IPS-15b (cell line): ENCODE measurements around the gene PGLYRP4.

Experiments
- H3K27me3 ChIP-seq: one replicate; pipeline ENCODE4 v1.6.1; 2013; ENCODE audit warnings: low read length; ENCODE audit not compliant: control insufficient read depth, insufficient read depth
- H3K36me3 ChIP-seq: one replicate; pipeline ENCODE4 v1.6.1; 2013; ENCODE audit warnings: low read length; ENCODE audit not compliant: control insufficient read depth, insufficient read depth
- H3K4me1 ChIP-seq: one replicate; pipeline ENCODE4 v1.6.1; 2013; ENCODE audit warnings: mild to moderate bottlenecking, low read length; ENCODE audit not compliant: control insufficient read depth, insufficient read depth
- H3K4me3 ChIP-seq: one replicate; pipeline ENCODE4 v1.5.1; 2013; ENCODE audit warnings: low read depth, low read length
- H3K9ac ChIP-seq: one replicate; pipeline ENCODE4 v1.6.1; 2013; ENCODE audit warnings: low read depth, mild to moderate bottlenecking, low read length
- H3K9me3 ChIP-seq: one replicate; pipeline ENCODE4 v1.6.1; 2013; ENCODE audit warnings: mild to moderate bottlenecking, low read length; ENCODE audit not compliant: control insufficient read depth, insufficient read depth

The PGLYRP4 gene

DNA sequence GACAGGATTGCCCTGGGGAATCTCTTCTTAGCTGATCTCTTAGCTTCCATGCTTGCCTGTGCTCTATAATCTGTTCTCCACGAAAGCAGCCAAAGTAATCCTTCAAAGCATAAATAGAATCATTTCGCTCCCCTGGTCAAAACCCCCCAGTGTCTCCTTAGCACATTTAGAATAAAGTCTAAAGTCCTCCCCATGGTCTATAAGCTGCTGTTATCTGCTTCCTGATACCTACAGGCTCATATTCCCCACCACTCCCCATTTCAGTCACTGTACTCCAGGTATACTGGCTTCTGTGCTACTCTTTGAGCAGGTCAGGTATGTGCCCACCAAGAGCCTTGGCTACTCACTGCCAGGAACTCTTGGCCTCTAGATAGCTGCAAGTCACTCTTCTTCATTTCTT is 23.9 kb upstream of the PGLYRP4 start:
- H3K9me3 ChIP-seq = no peaks in the 10 kb centered on the region

GRCh38 chr1:153371231-153371630 is 22.6 kb upstream of the PGLYRP4 start:
- Histone ChIP-seq H3K4me3 (no peak overlapping the region), H3K9ac (no peak overlapping the region), H3K36me3 (no peaks in the 10 kb centered on the region), H3K27me3 (no peaks in the 10 kb centered on the region), H3K9me3 (no peaks in the 10 kb centered on the region), H3K4me1 (no peaks in the 10 kb centered on the region)

More for the DNA sequence above, 23.9 kb upstream of the PGLYRP4 start:
- Histone ChIP-seq H3K36me3 (no peaks in the 10 kb centered on the region), H3K9ac (no peak overlapping the region), H3K4me1 (no peaks in the 10 kb centered on the region), H3K27me3 (no peaks in the 10 kb centered on the region), H3K4me3 (no peak overlapping the region)

DNA sequence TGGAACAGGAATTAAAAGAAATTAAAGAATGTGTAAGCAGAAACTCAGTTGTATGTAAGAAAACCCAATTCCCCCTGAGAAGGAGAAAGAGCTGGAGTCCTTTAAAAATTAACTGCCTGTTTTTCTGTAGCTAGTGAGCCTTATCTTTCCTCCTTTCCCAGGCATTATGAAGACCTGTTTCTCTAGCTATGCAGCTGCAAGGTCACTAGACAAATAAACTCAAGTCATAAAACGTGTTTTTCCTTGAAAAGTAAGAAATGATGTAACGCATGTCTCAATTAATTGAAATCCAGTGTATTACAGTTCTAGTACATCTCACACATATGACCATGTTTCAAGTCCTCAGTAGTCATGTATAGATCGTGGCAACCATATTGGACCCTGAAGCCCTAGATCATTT is 21.5 kb upstream of the PGLYRP4 start:
- H3K9me3 ChIP-seq = no peaks in the 10 kb centered on the region
- no peak overlapping the region for H3K9ac ChIP-seq
- no peaks in the 10 kb centered on the region for H3K4me1 ChIP-seq
- no peaks in the 10 kb centered on the region for H3K36me3 ChIP-seq
- no peak overlapping the region for H3K4me3 ChIP-seq
- H3K27me3 ChIP-seq = no peaks in the 10 kb centered on the region

- Histone ChIP-seq H3K9me3 (no peaks in the 10 kb centered on the region), H3K27me3 (no peaks in the 10 kb centered on the region), H3K4me3 (no peak overlapping the region), H3K9ac (no peak overlapping the region), H3K4me1 (no peaks in the 10 kb centered on the region), H3K36me3 (no peaks in the 10 kb centered on the region)
Measured at GRCh38 chr1:153368495-153368894, 19.9 kb upstream of the PGLYRP4 start.

- no peaks in the 10 kb centered on the region for H3K27me3 ChIP-seq
- H3K9me3 ChIP-seq = no peaks in the 10 kb centered on the region
- no peaks in the 10 kb centered on the region for H3K4me1 ChIP-seq
- no peak overlapping the region for H3K4me3 ChIP-seq
- no peak overlapping the region for H3K9ac ChIP-seq
- H3K36me3 ChIP-seq = no peaks in the 10 kb centered on the region
Measured at GRCh38 chr1:153367090-153367489, 18.4 kb upstream of the PGLYRP4 start.

DNA sequence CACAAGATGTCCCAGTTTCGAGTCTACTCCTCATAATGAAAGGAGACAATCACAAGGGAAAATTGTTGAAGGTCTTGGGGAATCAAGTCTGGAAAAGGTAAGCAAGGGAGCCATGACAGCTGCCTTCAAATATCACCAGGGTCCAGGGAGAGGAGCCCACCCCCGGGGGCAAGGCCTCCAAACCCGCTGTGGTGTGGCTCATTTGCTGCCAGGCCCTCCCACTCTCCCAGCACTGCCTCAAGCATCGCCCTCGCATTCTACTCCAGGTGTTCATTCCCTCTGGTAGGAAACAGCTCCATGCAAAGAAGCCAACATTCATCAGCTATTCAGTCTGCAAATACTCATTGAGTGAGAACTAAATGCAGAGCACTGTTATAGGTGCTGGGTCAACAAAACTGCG is 17.6 kb upstream of the PGLYRP4 start:
- no peaks in the 10 kb centered on the region for H3K27me3 ChIP-seq
- H3K9ac ChIP-seq = no peak overlapping the region
- H3K9me3 ChIP-seq = no peaks in the 10 kb centered on the region
- H3K36me3 ChIP-seq = no peaks in the 10 kb centered on the region
- H3K4me1 ChIP-seq = no peaks in the 10 kb centered on the region
- H3K4me3 ChIP-seq = no peak overlapping the region

- no peaks in the 10 kb centered on the region for H3K36me3 ChIP-seq
- no peak overlapping the region for H3K9ac ChIP-seq
- no peak overlapping the region for H3K4me3 ChIP-seq
- H3K9me3 ChIP-seq = no peaks in the 10 kb centered on the region
- no peaks in the 10 kb centered on the region for H3K27me3 ChIP-seq
- H3K4me1 ChIP-seq = no peaks in the 10 kb centered on the region
Measured at GRCh38 chr1:153365696-153366095, 17.1 kb upstream of the PGLYRP4 start.

DNA sequence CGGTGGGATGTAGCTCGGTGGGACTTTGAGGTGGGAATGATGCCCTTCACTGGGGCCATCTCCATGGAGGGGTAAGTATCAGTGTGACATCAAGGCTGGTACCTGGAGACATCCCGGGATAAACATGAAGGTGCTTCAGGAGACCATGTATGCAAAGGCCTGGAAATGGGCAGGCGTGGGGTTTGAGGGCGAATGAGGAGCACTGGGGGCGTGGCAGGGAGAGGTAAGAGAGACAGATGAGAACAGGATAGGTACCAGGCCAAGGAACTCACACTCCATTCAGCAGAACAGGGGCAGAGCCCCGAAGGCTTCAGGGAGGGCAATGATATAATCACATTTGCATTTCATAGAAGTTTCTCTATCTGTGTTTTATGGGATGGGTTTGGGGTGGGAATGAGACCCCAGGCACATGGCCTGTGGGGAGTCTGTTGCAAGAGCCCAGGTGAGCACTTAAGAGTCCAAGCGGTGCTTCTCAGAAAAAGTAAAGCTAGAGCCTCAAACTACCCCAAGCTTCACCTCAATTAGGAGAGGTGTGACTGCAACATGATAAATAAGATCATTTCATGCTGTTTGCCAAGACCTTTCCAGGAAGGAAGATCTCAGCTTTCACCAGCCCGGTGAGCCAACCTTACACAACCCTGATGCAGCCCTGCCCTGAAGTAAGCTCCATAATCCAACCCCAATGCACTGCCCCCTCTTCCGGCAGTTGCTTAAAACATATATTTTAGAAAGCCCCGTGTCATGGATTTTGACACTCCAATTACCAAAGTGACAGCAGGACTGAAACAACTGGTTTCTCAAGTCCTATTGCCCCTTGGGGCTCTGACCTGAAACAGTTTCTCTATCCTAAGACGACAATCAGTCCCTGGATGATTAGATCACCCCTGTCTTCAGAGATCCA is 16.4 kb upstream of the PGLYRP4 start:
- no peaks in the 10 kb centered on the region for H3K9me3 ChIP-seq
- H3K36me3 ChIP-seq = no peaks in the 10 kb centered on the region
- no peak overlapping the region for H3K4me3 ChIP-seq
- H3K4me1 ChIP-seq = no peaks in the 10 kb centered on the region
- H3K9ac ChIP-seq = no peak overlapping the region
- no peaks in the 10 kb centered on the region for H3K27me3 ChIP-seq

DNA sequence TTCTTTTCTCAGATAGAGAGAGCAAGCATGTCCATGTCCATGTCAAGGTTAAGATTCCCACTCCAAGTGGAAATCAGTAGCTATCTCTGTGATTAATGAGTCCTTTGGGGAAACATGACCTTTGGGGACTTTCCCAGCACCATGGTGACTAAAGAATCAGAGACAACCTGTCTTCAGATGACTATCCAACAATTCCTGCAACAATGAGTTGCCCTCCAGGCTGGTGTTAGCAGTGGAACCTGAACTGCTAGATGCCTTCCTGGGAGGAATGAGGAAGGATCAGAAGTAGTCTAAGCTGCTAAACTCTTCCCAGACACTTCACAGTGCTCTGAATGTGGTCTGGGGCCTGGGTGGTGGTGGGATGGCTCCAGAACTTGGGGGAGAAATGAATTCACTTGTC is 15.5 kb upstream of the PGLYRP4 start:
- Histone ChIP-seq H3K36me3 (no peaks in the 10 kb centered on the region), H3K27me3 (no peaks in the 10 kb centered on the region), H3K4me1 (no peaks in the 10 kb centered on the region), H3K9ac (no peak overlapping the region), H3K9me3 (no peaks in the 10 kb centered on the region), H3K4me3 (no peak overlapping the region)

GRCh38 chr1:153363641-153364040 is 15.0 kb upstream of the PGLYRP4 start:
- H3K9ac ChIP-seq = no peak overlapping the region
- no peaks in the 10 kb centered on the region for H3K36me3 ChIP-seq
- no peak overlapping the region for H3K4me3 ChIP-seq
- no peaks in the 10 kb centered on the region for H3K27me3 ChIP-seq
- no peaks in the 10 kb centered on the region for H3K4me1 ChIP-seq
- H3K9me3 ChIP-seq = no peaks in the 10 kb centered on the region

- Histone ChIP-seq H3K9me3 (no peaks in the 10 kb centered on the region), H3K27me3 (no peaks in the 10 kb centered on the region), H3K4me1 (no peaks in the 10 kb centered on the region), H3K4me3 (no peak overlapping the region), H3K36me3 (no peaks in the 10 kb centered on the region), H3K9ac (no peak overlapping the region)
Measured at GRCh38 chr1:153362187-153362775, 13.6 kb upstream of the PGLYRP4 start.

DNA sequence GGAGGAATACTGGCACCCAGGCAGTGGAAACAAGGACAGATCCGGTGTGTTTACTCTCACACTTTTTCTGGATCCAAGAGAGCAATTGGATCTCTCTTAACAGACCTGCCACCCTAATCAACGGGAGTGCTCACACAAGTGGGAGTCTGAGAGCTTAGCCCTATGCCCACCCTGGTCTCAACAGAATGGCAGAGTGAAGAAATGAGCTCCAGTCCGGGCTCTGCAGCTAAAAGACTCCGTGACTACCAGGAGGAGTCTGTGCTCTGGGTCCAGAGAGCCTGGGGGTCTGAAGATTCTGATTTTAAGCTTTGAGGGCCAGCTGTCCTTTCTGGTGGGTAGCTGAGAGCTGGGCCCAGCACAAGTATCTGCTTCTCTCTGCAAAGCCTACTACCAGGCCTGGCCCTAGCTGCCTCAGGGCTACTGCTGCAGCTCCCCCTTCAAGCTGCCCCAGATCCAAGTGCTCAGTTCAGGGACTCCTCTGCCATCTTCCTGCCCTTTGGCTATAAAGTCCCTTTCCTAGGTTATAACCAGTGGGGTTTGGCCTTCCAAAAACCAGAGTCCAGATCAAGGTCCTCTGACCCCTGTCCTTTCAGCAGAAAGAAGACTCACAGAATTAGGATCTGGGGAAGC is 13.0 kb upstream of the PGLYRP4 start:
- Histone ChIP-seq H3K4me1 (no peaks in the 10 kb centered on the region), H3K27me3 (no peaks in the 10 kb centered on the region), H3K9me3 (no peaks in the 10 kb centered on the region), H3K9ac (no peak overlapping the region), H3K4me3 (no peak overlapping the region), H3K36me3 (no peaks in the 10 kb centered on the region)
